KG1 (cell line): ENCODE results near the gene CORO7.

Source experiments
- DNase-seq: peaks from one replicate; lab custom pipeline; 2025; lab: John Stamatoyannopoulos, UW

CORO7 gene

GRCh38 chr16:4383591-4384444, 32.6 kb downstream of the CORO7 start:
- DNase-seq = no peak

- no peak for DNase-seq
Measured at GRCh38 chr16:4382795-4383357, 33.5 kb downstream of the CORO7 start.

- no peak for DNase-seq
Measured at GRCh38 chr16:4381935-4382794, 34.2 kb downstream of the CORO7 start.

GRCh38 chr16:4381072-4381934, 35.1 kb downstream of the CORO7 start:
- DNase-seq = no peak

GRCh38 chr16:4380119-4381063, 36.0 kb downstream of the CORO7 start:
- no peak for DNase-seq

- DNase-seq = no peak
Measured at GRCh38 chr16:4378999-4379690, 37.3 kb downstream of the CORO7 start.

- no peak for DNase-seq
Measured at GRCh38 chr16:4378161-4378666, 38.2 kb downstream of the CORO7 start.

GRCh38 chr16:4377573-4378154, 38.7 kb downstream of the CORO7 start:
- DNase-seq = no peak

- DNase-seq = no peak
Measured at GRCh38 chr16:4376893-4377572, 39.4 kb downstream of the CORO7 start.

- no peak for DNase-seq
Measured at GRCh38 chr16:4376126-4376892, 40.1 kb downstream of the CORO7 start.

- DNase-seq = no peak
Measured at GRCh38 chr16:4375717-4376116, 40.7 kb downstream of the CORO7 start.

- no peak for DNase-seq
Measured at GRCh38 chr16:4373909-4374742, 42.3 kb downstream of the CORO7 start.

- no peak for DNase-seq
Measured at GRCh38 chr16:4373356-4373908, 43.0 kb downstream of the CORO7 start.

- no peak for DNase-seq
Measured at GRCh38 chr16:4372578-4373355, 43.6 kb downstream of the CORO7 start.

- no peak for DNase-seq
Measured at GRCh38 chr16:4372001-4372577, 44.3 kb downstream of the CORO7 start.
